Central memory CD4-positive, alpha-beta T cell (primary cell): ENCODE data around the gene KCNK1.
"Not testable (repeated sequence)": the region's sequence is repeated elsewhere in the genome, so short reads cannot be mapped to it uniquely, and the experiment has no call there.

Experiments
- DNase-seq: peaks from one replicate; pipeline ENCODE4 v3.0.0; 2022

Gene KCNK1

GRCh38 chr1:233670363-233670762, 56.5 kb downstream of the KCNK1 start:
- DNase-seq: not testable (repeated sequence)

- DNase-seq: no peak
These were observed 57.4 kb downstream of the KCNK1 start for GRCh38 chr1:233671286-233671685.

- DNase-seq: no peak
These were observed 58.8 kb downstream of the KCNK1 start for GRCh38 chr1:233672732-233673131.

- DNase-seq: no peak
These were observed 59.5 kb downstream of the KCNK1 start for GRCh38 chr1:233673261-233673946.

- no peak for DNase-seq
These were observed 60.1 kb downstream of the KCNK1 start for GRCh38 chr1:233673947-233674431.

GRCh38 chr1:233675446-233675845, 61.5 kb downstream of the KCNK1 start:
- no peak for DNase-seq

- no peak for DNase-seq
These were observed 62.0 kb downstream of the KCNK1 start for GRCh38 chr1:233675893-233676292.

GRCh38 chr1:233677690-233678354, 63.9 kb downstream of the KCNK1 start:
- no peak for DNase-seq

- no peak for DNase-seq
These were observed 65.1 kb downstream of the KCNK1 start for GRCh38 chr1:233679030-233679429.

- DNase-seq: no peak
These were observed 65.9 kb downstream of the KCNK1 start for GRCh38 chr1:233679591-233680373.

- no peak for DNase-seq
These were observed 67.4 kb downstream of the KCNK1 start for GRCh38 chr1:233681285-233681684.

GRCh38 chr1:233686653-233687052, 72.7 kb downstream of the KCNK1 start:
- not testable (repeated sequence) for DNase-seq

GRCh38 chr1:233689017-233689747, 75.3 kb downstream of the KCNK1 start:
- DNase-seq: no peak

- no peak for DNase-seq
These were observed 75.9 kb downstream of the KCNK1 start for GRCh38 chr1:233689748-233690254.

- no peak for DNase-seq
These were observed 82.0 kb downstream of the KCNK1 start for GRCh38 chr1:233695901-233696300.

GRCh38 chr1:233700338-233700737, 86.4 kb downstream of the KCNK1 start:
- DNase-seq: no peak

GRCh38 chr1:233704170-233704897, 90.4 kb downstream of the KCNK1 start:
- DNase-seq: no peak

GRCh38 chr1:233704898-233705723, 91.2 kb downstream of the KCNK1 start:
- no peak for DNase-seq

GRCh38 chr1:233707153-233707879, 93.4 kb downstream of the KCNK1 start:
- no peak for DNase-seq
